Measurements from ENCODE around the gene SLC2A3. TPM values are rescaled to one million over a fixed set of nuclear protein-coding genes. Genes with fewer than 3 reads are reported as not detected.
A peak's percentile ranks its signal among the peaks of the same experiment; 100 is the strongest.
"Not testable (repeated sequence)": the region's sequence is repeated elsewhere in the genome, so short reads cannot be mapped to it uniquely, and the experiment has no call there.

The SLC2A3 gene
- total and polyA plus RNA-seq, 8 donors = 30.9 to 149 (median 36.0) TPM

GRCh38 chr12:7947011-7947410 is 11.0 kb upstream of the SLC2A3 start:
- Histone ChIP-seq H3K9me3 (no peaks in the 10 kb centered on the region), H3K27me3 (no peaks in the 10 kb centered on the region), H3K36me3 (no peaks in the 10 kb centered on the region), H3K4me1 (peaks cover 0 to 16% of the 10 kb centered on the region in 2 donors), H3K27ac (no peak overlapping the region), H3K4me3 (no peak overlapping the region)
- intact Hi-C loops (cut with DNase I) = no loop called here
- ATAC-seq = no peak
- DNase-seq = no peak
- TF ChIP-seq CTCF (IDR thresholded peaks at IDR 0.05) = no peak

GRCh38 chr12:7944760-7945159 is 8.8 kb upstream of the SLC2A3 start:
- H3K27ac ChIP-seq; H3K36me3 ChIP-seq; H3K27me3 ChIP-seq; ATAC-seq; H3K9me3 ChIP-seq; H3K4me3 ChIP-seq; DNase-seq; intact Hi-C loops (cut with DNase I): not testable (repeated sequence)
- H3K4me1 ChIP-seq = peaks cover 0 to 16% of the 10 kb centered on the region in 2 donors

- intact Hi-C loops (cut with DNase I) = no loop called here
- TF ChIP-seq CTCF (IDR thresholded peaks at IDR 0.05) = no peak
- Histone ChIP-seq H3K27ac (no peak overlapping the region), H3K4me3 (no peak overlapping the region), H3K4me1 (peaks cover 0 to 24% of the 10 kb centered on the region in 2 donors), H3K36me3 (no peaks in the 10 kb centered on the region), H3K27me3 (no peaks in the 10 kb centered on the region), H3K9me3 (no peaks in the 10 kb centered on the region)
- no peak for DNase-seq
- no peak for ATAC-seq
These were observed 4.9 kb upstream of the SLC2A3 start for GRCh38 chr12:7940906-7941305.

GRCh38 chr12:7937833-7938506 is 2.0 kb upstream of the SLC2A3 start:
- H3K4me3 ChIP-seq = no peak overlapping the region
- no peaks in the 10 kb centered on the region for H3K9me3 ChIP-seq
- H3K4me1 ChIP-seq = peaks cover 0 to 45% of the 10 kb centered on the region in 2 donors
- ATAC-seq = no peak
- H3K27ac ChIP-seq = peak overlapping the region in 1 of 2 donors; percentile 63
- intact Hi-C loops (cut with DNase I) = no loop called here
- DNase-seq = peak in 1 of 4 donors; percentile 41
- H3K36me3 ChIP-seq = peaks cover 0 to 11% of the 10 kb centered on the region in 2 donors
- peak; percentile 23 to 38 for TF ChIP-seq CTCF (IDR thresholded peaks at IDR 0.05)
- H3K27me3 ChIP-seq = no peaks in the 10 kb centered on the region

GRCh38 chr12:7934889-7935492 is 996 bp downstream of the SLC2A3 start:
- peak overlapping the region; percentile 84 to 91 for H3K27ac ChIP-seq
- H3K9me3 ChIP-seq = no peaks in the 10 kb centered on the region
- H3K36me3 ChIP-seq = peaks cover 0 to 40% of the 10 kb centered on the region in 2 donors
- TF ChIP-seq CTCF (IDR thresholded peaks at IDR 0.05) = no peak
- H3K4me3 ChIP-seq = peak overlapping the region; percentile 45 to 75
- intact Hi-C loops (cut with DNase I) = loop anchor here in 1 of 2 donors (5.0 kb wide), 1 partner anchor 57 kb away; no protein-coding TSS in a partner anchor
- H3K27me3 ChIP-seq = no peaks in the 10 kb centered on the region
- DNase-seq (no peak), ATAC-seq (peak; percentile 1)
- H3K4me1 ChIP-seq = peaks cover 0 to 73% of the 10 kb centered on the region in 2 donors

Measured in left lung (tissue), 10 donors.